Heart right ventricle (tissue), 16 donors: ENCODE results near the gene LRRC23. TPM values are rescaled to one million over a fixed set of nuclear protein-coding genes. Genes with fewer than 3 reads are reported as not detected.
"Not testable (repeated sequence)": the region's sequence is repeated elsewhere in the genome, so short reads cannot be mapped to it uniquely, and the experiment has no call there.

Source experiments
- ATAC-seq, 8 donors: fragments of 200-7000 bp; cut with Tn5 transposase; one replicate each; pipeline ENCODE4 v1.9.1; 2020; ENCODE audit warnings: mild to moderate bottlenecking in 8 of 8, moderate library complexity in 8 of 8, moderate number of reproducible peaks in 1 of 8
- DNase-seq, 2 donors: peaks; one replicate each; pipeline ENCODE4 v3.0.0-alpha.2; 2020
- H3K27ac ChIP-seq, 10 donors: fragments of 200-600 bp; sonication (generic) in 2 of 10; one replicate each; pipeline versions ENCODE4 v1.5.0 to v1.8.0; 2020 to 2022; ENCODE audit warnings: mild to moderate bottlenecking in 3 of 10
- H3K27me3 ChIP-seq, 7 donors: fragments of 200-600 bp; one replicate each; pipeline ENCODE4 v1.8.0; 2021 to 2022; ENCODE audit warnings: mild to moderate bottlenecking in 2 of 7
- H3K36me3 ChIP-seq, 9 donors: fragments of 200-600 bp; sonication (generic) in 1 of 9; one replicate each; pipeline versions ENCODE4 v1.5.0 to v1.8.0; 2020 to 2022; ENCODE audit warnings: mild to moderate bottlenecking in 2 of 9
- H3K4me1 ChIP-seq, 9 donors: fragments of 200-600 bp; sonication (generic) in 1 of 9; one replicate each; pipeline versions ENCODE4 v1.5.0 to v1.8.0; 2020 to 2022; ENCODE audit warnings: mild to moderate bottlenecking in 4 of 9
- H3K4me3 ChIP-seq, 10 donors: fragments of 200-600 bp; sonication (generic) in 2 of 10; one replicate each; pipeline versions ENCODE4 v1.5.0 to v1.8.0; 2020 to 2022; ENCODE audit warnings: mild to moderate bottlenecking in 7 of 10, moderate library complexity in 2 of 10
- H3K9me3 ChIP-seq, 11 donors: fragments of 200-600 bp in 10 of 11; sonication (generic) in 2 of 11; one replicate each; pipeline versions ENCODE4 v1.5.0 to v1.8.0; 2013 to 2022; ENCODE audit warnings: mild to moderate bottlenecking in 2 of 11, control low read depth in 1 of 11, moderate library complexity in 1 of 11
- WGBS, 2 donors: extraction: QIAGEN DNeasy Blood & Tissue Kit; methylation state at CpG; one replicate each; pipeline ENCODE4 v1.1.7; 2013; ENCODE audit warnings: inconsistent platforms in 1 of 2; 5-methylcytosine and 5-hydroxymethylcytosine counted together
- intact Hi-C, 10 donors: fragments of 100-400 bp; cut with DNase I; formaldehyde crosslinking; loops; one replicate each; pipeline versions ENCODE4 v1.11.1 to v1.14.2; 2022
- polyA plus RNA-seq, 2 donors: library from polyadenylated mRNA; stranded (reverse); fragments of 200-250 nt; gene quantifications; one replicate each; pipeline ENCODE4 v1.2.3, GENCODE V29; 2013
- total RNA-seq, 10 donors: library from RNA; stranded (reverse); fragmentation: NEBNext Ultra II Directional in 3 of 10; extraction: Animal tissue kit (Norgen Biotek cat#: 25700) in 3 of 10; gene quantifications; one replicate each; pipeline versions ENCODE4 v1.2.1 to v1.2.4, GENCODE V29; 2021 to 2023
- TF ChIP-seq, protein P1 (sequence below), 9 donors: fragments of 200-600 bp; sonication (generic) in 2 of 9; IDR thresholded peaks; one replicate each; pipeline versions ENCODE4 v1.5.0 to v1.8.0; 2021 to 2022; ENCODE audit warnings: antibody characterized with exemption in 9 of 9, mild to moderate bottlenecking in 5 of 9, moderate library complexity in 1 of 9
- donor health status: Arrhythmogenic right ventricular cardiomyopathy.
- donor health status: ischemic (EF 13 %, LVEDD 7.1; RV severe dilation, severe dysfunction).
- donor health status: healthy with polysubstance abuse.
- donor health status: DM: no; HTN: yes; CAD: no.
- donor health status: DM: no; HTN: no; CAD: no.
- donor health status: ischemic (EF 25% LVEDD 6.9; RV normal size, moderate dysfunction).
- donor health status: ischemic (EF 25% LVEDD 5.7; RV mildly dilated, moderate dysfunction).
- donor health status: healthy.
- donor health status: DM: yes; HTN: yes; CAD: no.
- donor health status: Ischemic cardiomyopathy.
- donor health status: ischemic (EF 35%, LVEDD 5.7; RV mildly dilated, moderate dysfunction).
- donor health status: nonischemic (EF 11% LVEDD 7.7; RV severe dilation, severe dysfunction).
- donor health status: DM: yes; HTN: yes; CAD: no.
- donor health status: PGD.
- donor health status: ischemic (EF 29% LVEDD 5.4; RV normal size, mild dysfunction).
- donor health status: nonischemic (EF 23%, LVEDD 6.1; RV moderate dilation, normal function).

The LRRC23 gene
- total and polyA plus RNA-seq, 12 donors: 6.5 to 16.6 (median 11.9) TPM

GRCh38 chr12:6883252-6883651, 21.4 kb upstream of the LRRC23 start:
- ATAC-seq: no peak
- 97 to 98% methylated on average over 5 of the region's 5 CpGs for WGBS, 2 donors
- TF ChIP-seq, protein P1, sequence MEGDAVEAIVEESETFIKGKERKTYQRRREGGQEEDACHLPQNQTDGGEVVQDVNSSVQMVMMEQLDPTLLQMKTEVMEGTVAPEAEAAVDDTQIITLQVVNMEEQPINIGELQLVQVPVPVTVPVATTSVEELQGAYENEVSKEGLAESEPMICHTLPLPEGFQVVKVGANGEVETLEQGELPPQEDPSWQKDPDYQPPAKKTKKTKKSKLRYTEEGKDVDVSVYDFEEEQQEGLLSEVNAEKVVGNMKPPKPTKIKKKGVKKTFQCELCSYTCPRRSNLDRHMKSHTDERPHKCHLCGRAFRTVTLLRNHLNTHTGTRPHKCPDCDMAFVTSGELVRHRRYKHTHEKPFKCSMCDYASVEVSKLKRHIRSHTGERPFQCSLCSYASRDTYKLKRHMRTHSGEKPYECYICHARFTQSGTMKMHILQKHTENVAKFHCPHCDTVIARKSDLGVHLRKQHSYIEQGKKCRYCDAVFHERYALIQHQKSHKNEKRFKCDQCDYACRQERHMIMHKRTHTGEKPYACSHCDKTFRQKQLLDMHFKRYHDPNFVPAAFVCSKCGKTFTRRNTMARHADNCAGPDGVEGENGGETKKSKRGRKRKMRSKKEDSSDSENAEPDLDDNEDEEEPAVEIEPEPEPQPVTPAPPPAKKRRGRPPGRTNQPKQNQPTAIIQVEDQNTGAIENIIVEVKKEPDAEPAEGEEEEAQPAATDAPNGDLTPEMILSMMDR (IDR thresholded peaks at IDR 0.05): no peak

GRCh38 chr12:6883683-6884082, 20.9 kb upstream of the LRRC23 start:
- TF ChIP-seq, protein P1 (IDR thresholded peaks at IDR 0.05): no peak
- peak in 3 of 8 donors; percentile 16 to 28 (median 18) for ATAC-seq
- intact Hi-C loops: no loop called here
- Histone ChIP-seq H3K27me3 (no peaks in the 10 kb centered on the region), H3K9me3 (no peaks in the 10 kb centered on the region), H3K27ac (no peak overlapping the region), H3K4me3 (no peak overlapping the region), H3K4me1 (peaks cover 0 to 6% (median 0%) of the 10 kb centered on the region in 9 donors), H3K36me3 (peaks cover 0 to 36% (median 0%) of the 10 kb centered on the region in 9 donors)
- DNase-seq: no peak
- WGBS, 2 donors: 96 to 97% methylated on average over 11 of the region's 11 CpGs

More at GRCh38 chr12:6883252-6883651, 21.4 kb upstream of the LRRC23 start:
- intact Hi-C loops: no loop called here
- H3K36me3 ChIP-seq: peaks cover 0 to 36% (median 0%) of the 10 kb centered on the region in 9 donors
- no peaks in the 10 kb centered on the region for H3K9me3 ChIP-seq
- H3K4me1 ChIP-seq: peaks cover 0 to 6% (median 0%) of the 10 kb centered on the region in 9 donors
- H3K27me3 ChIP-seq: no peaks in the 10 kb centered on the region
- no peak for DNase-seq
- H3K27ac ChIP-seq: no peak overlapping the region
- H3K4me3 ChIP-seq: no peak overlapping the region

DNA sequence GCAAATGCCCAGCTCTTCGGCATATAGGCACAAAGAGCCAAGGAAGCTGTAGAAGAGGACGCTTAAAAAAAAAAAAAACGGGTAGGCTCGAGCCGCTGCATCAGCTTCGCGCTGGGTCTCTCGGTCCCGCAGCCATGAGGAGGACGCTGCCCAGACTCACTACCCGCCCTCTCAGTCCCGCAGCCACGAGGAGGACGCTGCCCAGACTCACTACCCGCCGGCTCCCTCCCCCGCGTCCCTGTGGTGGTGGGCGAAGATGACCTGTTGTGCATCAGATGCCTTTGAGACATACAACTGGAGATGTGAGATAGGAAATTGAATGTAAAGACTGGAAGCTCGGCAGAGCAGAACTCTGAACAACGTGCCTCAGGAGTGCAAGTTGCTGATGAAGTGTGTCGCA, 20.1 kb upstream of the LRRC23 start:
- Histone ChIP-seq H3K27ac (no peak overlapping the region), H3K4me3 (no peak overlapping the region), H3K9me3 (no peaks in the 10 kb centered on the region), H3K36me3 (peaks cover 0 to 36% (median 0%) of the 10 kb centered on the region in 9 donors), H3K27me3 (no peaks in the 10 kb centered on the region), H3K4me1 (peaks cover 0 to 6% (median 0%) of the 10 kb centered on the region in 9 donors)
- TF ChIP-seq, protein P1 (IDR thresholded peaks at IDR 0.05): no peak
- no peak for DNase-seq
- 68 to 78% methylated on average over 22 of the region's 22 CpGs for WGBS, 2 donors
- no peak for ATAC-seq
- intact Hi-C loops: no loop called here

DNA sequence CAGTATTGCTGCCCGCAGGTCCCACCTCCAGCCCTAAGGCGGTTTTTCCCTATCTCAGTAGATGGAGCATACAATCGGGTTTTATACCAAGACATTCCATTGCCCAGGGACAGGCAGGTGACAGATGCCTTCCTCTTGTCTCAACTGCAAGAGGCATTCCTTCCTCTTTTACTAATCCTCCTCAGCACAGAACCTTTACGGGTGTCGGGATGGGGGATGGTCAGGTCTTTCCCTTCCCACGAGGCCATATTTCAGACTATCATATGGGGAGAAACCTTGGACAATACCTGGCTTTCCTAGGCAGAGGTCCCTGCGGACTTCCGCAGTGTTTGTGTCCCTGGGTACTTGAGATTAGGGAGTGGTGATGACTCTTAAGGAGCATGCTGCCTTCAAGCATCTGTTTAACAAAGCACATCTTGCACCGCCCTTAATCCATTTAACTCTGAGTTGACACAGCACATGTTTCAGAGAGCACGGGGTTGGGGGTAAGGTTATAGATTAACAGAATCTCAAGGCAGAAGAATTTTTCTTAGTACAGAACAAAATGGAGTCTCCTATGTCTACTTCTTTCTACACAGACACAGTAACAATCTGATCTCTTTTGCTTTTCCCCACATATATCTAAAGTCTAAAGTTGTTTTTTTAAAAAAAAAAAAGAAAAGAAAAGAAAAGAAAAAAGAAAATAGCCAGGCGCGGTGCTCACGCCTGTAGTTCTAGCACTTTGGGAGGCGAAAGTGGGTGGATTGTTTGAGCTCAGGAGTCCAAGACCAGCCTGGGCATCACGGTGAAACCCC, 18.2 kb upstream of the LRRC23 start:
- ATAC-seq, H3K27me3 ChIP-seq, DNase-seq, H3K9me3 ChIP-seq, intact Hi-C loops, H3K4me3 ChIP-seq, H3K27ac ChIP-seq: not testable (repeated sequence)
- Histone ChIP-seq H3K4me1 (peaks cover 0 to 17% (median 5%) of the 10 kb centered on the region in 9 donors), H3K36me3 (peaks cover 0 to 36% (median 0%) of the 10 kb centered on the region in 9 donors)
- WGBS, 2 donors: 78% methylated on average over 12 of the region's 15 CpGs

DNA sequence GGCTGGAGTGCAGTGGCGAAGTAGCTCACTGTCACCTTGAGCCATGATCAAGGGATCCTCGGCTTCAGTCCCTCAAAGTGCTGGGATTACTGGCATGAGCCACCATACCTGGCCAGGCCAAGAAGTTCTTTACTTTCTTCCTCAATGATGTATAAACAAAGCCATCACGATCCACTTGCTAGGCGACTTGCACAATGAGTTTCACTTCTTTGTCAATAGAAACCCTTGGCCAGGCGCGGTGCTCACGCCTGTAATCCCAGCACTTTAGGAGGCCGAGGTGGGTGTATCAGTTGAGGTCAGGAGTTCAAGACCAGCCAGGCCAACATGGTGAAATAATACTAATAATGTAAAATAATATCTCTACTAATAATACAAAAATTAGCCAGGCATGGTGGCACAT, 17.2 kb upstream of the LRRC23 start:
- no peak for ATAC-seq
- Histone ChIP-seq H3K27me3 (no peaks in the 10 kb centered on the region), H3K36me3 (peaks cover 0 to 34% (median 0%) of the 10 kb centered on the region in 9 donors), H3K4me3 (no peak overlapping the region), H3K27ac (no peak overlapping the region), H3K4me1 (peaks cover 0 to 22% (median 11%) of the 10 kb centered on the region in 9 donors), H3K9me3 (no peaks in the 10 kb centered on the region)
- DNase-seq: no peak
- TF ChIP-seq, protein P1 (IDR thresholded peaks at IDR 0.05): no peak
- intact Hi-C loops: no loop called here
- WGBS, 2 donors: 82 to 85% methylated on average over 8 of the region's 8 CpGs
